Activated naive CD4-positive, alpha-beta T cell treated with anti-CD3 and anti-CD28 coated beads for 36 hours (primary cell): Measurements from ENCODE around the gene MYO9A. TPM values are rescaled to one million over a fixed set of nuclear protein-coding genes. Genes with fewer than 3 reads are reported as not detected.
"Not testable (repeated sequence)": the region's sequence is repeated elsewhere in the genome, so short reads cannot be mapped to it uniquely, and the experiment has no call there.

Experiments used
- CTCF ChIA-PET: fragments of 350-600 bp; sonication (Branson Sonifier 250); formaldehyde crosslinking; loops from one replicate; lab custom pipeline; 2021; ENCODE audit warnings: antibody characterized with exemption; lab: Charles Lee
- DNase-seq: peaks from one replicate; pipeline ENCODE4 v3.0.0-alpha.2; 2020
- H3K27ac Mint-ChIP-seq: one replicate; pipeline ENCODE4 v1.8.0; 2021; ENCODE audit warnings: mild to moderate bottlenecking, mixed read lengths
- H3K27me3 Mint-ChIP-seq: one replicate; pipeline ENCODE4 v1.8.0; 2021; ENCODE audit warnings: low read depth, mixed read lengths
- H3K36me3 Mint-ChIP-seq: one replicate; pipeline ENCODE4 v1.8.0; 2021; ENCODE audit warnings: low read depth, mixed read lengths
- H3K4me1 Mint-ChIP-seq: one replicate; pipeline ENCODE4 v1.8.0; 2021; ENCODE audit warnings: low read depth, mixed read lengths
- H3K4me3 Mint-ChIP-seq: one replicate; pipeline ENCODE4 v1.8.0; 2021; ENCODE audit warnings: mild to moderate bottlenecking, moderate library complexity, mixed read lengths
- H3K9me3 Mint-ChIP-seq: one replicate; pipeline ENCODE4 v1.8.0; 2021; ENCODE audit warnings: mixed read lengths
- intact Hi-C: fragments of 100-400 bp; cut with micrococcal nuclease; formaldehyde crosslinking; loops from one replicate; pipeline ENCODE4 v1.15.1; 2023
- total RNA-seq, 2 experiments: library from RNA; stranded (reverse); gene quantifications; one replicate each; pipeline ENCODE4 v1.2.3, GENCODE V29; 2021

The MYO9A gene
- total RNA-seq, 2 experiments from 2014 or later, result 9.5 to 10.0 TPM

DNA sequence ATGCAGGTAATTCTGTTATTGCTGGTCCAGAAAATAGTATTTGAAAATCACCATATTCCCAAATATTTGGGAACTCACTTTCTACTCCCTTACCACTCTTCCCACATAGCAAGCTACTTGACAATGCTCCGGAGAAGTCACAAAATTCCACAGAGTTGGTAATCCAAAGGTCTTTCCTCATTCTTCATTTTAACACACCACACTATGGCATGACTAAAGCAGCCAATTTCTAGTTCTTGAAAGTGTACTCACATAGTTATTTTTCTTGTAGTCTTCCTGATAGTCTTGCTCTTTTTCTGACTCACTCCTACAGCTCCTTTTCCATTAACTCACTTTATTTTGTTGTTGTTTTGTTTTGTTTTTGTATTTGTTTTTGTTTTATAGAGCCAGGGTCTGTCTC lies 67.2 kb downstream of the MYO9A start:
- no peaks in the 10 kb centered on the region for H3K9me3 Mint-ChIP-seq
- peaks cover 3% of the 10 kb centered on the region for H3K4me1 Mint-ChIP-seq
- no peaks in the 10 kb centered on the region for H3K27me3 Mint-ChIP-seq
- DNase-seq, result no peak
- CTCF ChIA-PET, result no interaction called here
- no peak overlapping the region for H3K4me3 Mint-ChIP-seq
- no peak overlapping the region for H3K27ac Mint-ChIP-seq
- intact Hi-C loops, result no loop called here
- H3K36me3 Mint-ChIP-seq, result peaks cover 9% of the 10 kb centered on the region

- H3K4me3 Mint-ChIP-seq, result no peak overlapping the region
- intact Hi-C loops, result no loop called here
- no peaks in the 10 kb centered on the region for H3K4me1 Mint-ChIP-seq
- no peaks in the 10 kb centered on the region for H3K9me3 Mint-ChIP-seq
- DNase-seq, result no peak
- H3K36me3 Mint-ChIP-seq, result peaks cover 9% of the 10 kb centered on the region
- H3K27me3 Mint-ChIP-seq, result no peaks in the 10 kb centered on the region
- H3K27ac Mint-ChIP-seq, result no peak overlapping the region
- CTCF ChIA-PET, result no interaction called here
Measured at GRCh38 chr15:72047020-72047419, 70.9 kb downstream of the MYO9A start.

GRCh38 chr15:72044956-72045355 lies 73.0 kb downstream of the MYO9A start:
- Mint-ChIP-seq H3K27ac (no peak overlapping the region), H3K9me3 (no peaks in the 10 kb centered on the region), H3K4me3 (no peak overlapping the region), H3K36me3 (peaks cover 13% of the 10 kb centered on the region), H3K27me3 (no peaks in the 10 kb centered on the region), H3K4me1 (no peaks in the 10 kb centered on the region)
- intact Hi-C loops, result no loop called here
- CTCF ChIA-PET, result no interaction called here
- DNase-seq, result no peak

DNA sequence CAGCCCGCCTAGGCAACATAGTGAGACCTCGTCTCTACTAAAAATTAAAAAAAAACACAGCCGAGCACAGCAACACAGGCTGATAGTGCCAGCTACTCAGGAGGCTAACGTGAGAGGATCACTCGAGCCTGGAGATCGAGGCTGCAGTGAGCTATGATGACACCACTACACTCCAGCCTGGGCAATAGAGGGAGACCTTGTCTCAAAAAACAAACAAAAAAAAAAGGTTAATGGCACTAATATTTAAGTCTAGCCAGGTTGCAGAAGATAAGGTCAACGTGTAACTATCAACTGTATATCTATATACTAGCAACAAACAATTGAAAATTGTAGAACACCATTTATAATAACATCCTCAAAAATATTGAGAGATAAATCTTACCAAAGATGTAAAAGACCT lies 75.1 kb downstream of the MYO9A start:
- Mint-ChIP-seq H3K36me3 (peaks cover 22% of the 10 kb centered on the region), H3K27me3 (no peaks in the 10 kb centered on the region), H3K9me3 (peaks cover 4% of the 10 kb centered on the region), H3K4me3 (no peak overlapping the region), H3K4me1 (peaks cover 4% of the 10 kb centered on the region), H3K27ac (no peak overlapping the region)
- CTCF ChIA-PET, result interaction anchor here (0.6 kb wide), 1 partner anchor 9 kb away, joined by 12 read pairs; no protein-coding TSS in a partner anchor
- intact Hi-C loops, result no loop called here
- DNase-seq, result no peak

DNA sequence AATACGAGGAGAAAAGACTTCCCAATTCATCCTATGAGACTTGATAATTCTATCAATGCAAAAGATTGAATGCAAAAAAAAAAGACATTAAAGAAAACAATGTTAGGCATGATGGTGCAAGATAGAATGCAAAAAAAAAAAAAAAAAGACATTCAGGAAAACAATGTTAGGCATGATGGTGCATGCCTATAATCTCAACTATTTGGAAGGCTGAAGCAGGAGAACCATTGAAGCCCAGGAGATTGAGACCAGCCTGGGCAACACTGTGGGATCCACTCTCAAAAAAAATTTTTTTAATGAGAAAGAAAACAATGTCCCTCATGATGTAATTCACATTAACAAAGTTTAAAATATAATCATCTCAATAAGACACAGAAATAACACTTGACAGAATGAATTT lies 75.9 kb downstream of the MYO9A start:
- intact Hi-C loops, result no loop called here
- no peak for DNase-seq
- no peak overlapping the region for H3K4me3 Mint-ChIP-seq
- H3K36me3 Mint-ChIP-seq, result peaks cover 26% of the 10 kb centered on the region
- no peaks in the 10 kb centered on the region for H3K27me3 Mint-ChIP-seq
- CTCF ChIA-PET, result no interaction called here
- H3K27ac Mint-ChIP-seq, result no peak overlapping the region
- H3K4me1 Mint-ChIP-seq, result peaks cover 10% of the 10 kb centered on the region
- H3K9me3 Mint-ChIP-seq, result peaks cover 7% of the 10 kb centered on the region

- CTCF ChIA-PET, result no interaction called here
- Mint-ChIP-seq H3K4me3 (no peak overlapping the region), H3K9me3 (peaks cover 7% of the 10 kb centered on the region), H3K4me1 (peaks cover 10% of the 10 kb centered on the region), H3K36me3 (peaks cover 25% of the 10 kb centered on the region), H3K27me3 (no peaks in the 10 kb centered on the region), H3K27ac (no peak overlapping the region)
- DNase-seq, result no peak
- intact Hi-C loops, result no loop called here
Measured at GRCh38 chr15:72037321-72037720, 80.6 kb downstream of the MYO9A start.

GRCh38 chr15:72034859-72035650 lies 82.9 kb downstream of the MYO9A start:
- H3K36me3 Mint-ChIP-seq, result peaks cover 19% of the 10 kb centered on the region
- H3K4me1 Mint-ChIP-seq, result peaks cover 10% of the 10 kb centered on the region
- no peak overlapping the region for H3K4me3 Mint-ChIP-seq
- no peak for DNase-seq
- H3K27me3 Mint-ChIP-seq, result no peaks in the 10 kb centered on the region
- intact Hi-C loops, result no loop called here
- peaks cover 7% of the 10 kb centered on the region for H3K9me3 Mint-ChIP-seq
- CTCF ChIA-PET, result interaction anchor here (0.6 kb wide), 1 partner anchor 43 kb away, joined by 5 read pairs; no protein-coding TSS in a partner anchor
- no peak overlapping the region for H3K27ac Mint-ChIP-seq

- no peak for DNase-seq
- Mint-ChIP-seq H3K9me3 (peaks cover 7% of the 10 kb centered on the region), H3K4me1 (peaks cover 10% of the 10 kb centered on the region), H3K27ac (no peak overlapping the region), H3K36me3 (peaks cover 17% of the 10 kb centered on the region), H3K27me3 (no peaks in the 10 kb centered on the region), H3K4me3 (no peak overlapping the region)
- CTCF ChIA-PET, result interaction anchor here (1.1 kb wide), 1 partner anchor 8 kb away, joined by 12 read pairs; no protein-coding TSS in a partner anchor
- intact Hi-C loops, result no loop called here
Measured at GRCh38 chr15:72034351-72034750, 83.6 kb downstream of the MYO9A start.

DNA sequence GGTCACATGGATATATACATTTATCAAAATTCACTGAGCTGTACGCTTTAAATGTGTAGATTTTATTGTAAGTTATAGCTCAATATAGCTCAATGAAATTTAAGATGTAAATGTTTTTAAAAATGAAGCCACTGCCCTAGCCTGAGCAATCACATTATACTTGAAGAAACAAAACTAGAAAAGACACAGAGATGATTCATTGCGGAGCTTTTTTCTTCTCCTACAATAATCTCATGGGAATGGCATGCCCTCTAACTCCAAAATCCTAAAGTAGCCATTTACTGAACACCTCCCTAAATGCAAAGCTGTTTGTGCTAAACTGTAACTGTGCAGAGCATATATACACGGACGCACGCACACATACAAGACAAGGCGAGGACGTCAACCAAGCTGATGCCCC lies 84.2 kb downstream of the MYO9A start:
- Mint-ChIP-seq H3K4me1 (peaks cover 10% of the 10 kb centered on the region), H3K4me3 (no peak overlapping the region), H3K9me3 (peaks cover 7% of the 10 kb centered on the region), H3K27ac (no peak overlapping the region), H3K36me3 (peaks cover 17% of the 10 kb centered on the region), H3K27me3 (no peaks in the 10 kb centered on the region)
- DNase-seq, result no peak
- intact Hi-C loops, result no loop called here
- CTCF ChIA-PET, result interaction anchor here (0.6 to 1.1 kb wide), 2 partner anchors 9 to 78 kb away, joined by 3 to 12 read pairs; no protein-coding TSS in a partner anchor

DNA sequence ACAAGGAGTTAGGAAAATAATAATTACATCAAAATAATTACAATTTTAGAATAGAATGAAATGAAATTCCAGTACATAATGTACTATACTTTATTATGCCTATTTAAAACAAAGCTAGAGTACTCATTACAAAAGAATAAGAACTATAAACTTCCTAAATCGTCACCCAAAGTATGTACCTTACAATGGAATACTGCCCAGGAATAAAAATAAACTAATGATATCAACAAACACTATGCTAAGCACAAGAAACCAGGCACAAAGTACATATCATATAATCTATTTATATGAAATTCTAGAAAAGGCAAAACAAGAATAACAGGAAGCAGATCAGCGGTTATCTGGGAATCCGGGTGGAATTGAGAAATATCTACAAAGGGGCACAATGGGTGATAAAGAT lies 84.7 kb downstream of the MYO9A start:
- H3K36me3 Mint-ChIP-seq, result peaks cover 14% of the 10 kb centered on the region
- H3K4me1 Mint-ChIP-seq, result peaks cover 10% of the 10 kb centered on the region
- H3K4me3 Mint-ChIP-seq, result no peak overlapping the region
- peaks cover 4% of the 10 kb centered on the region for H3K9me3 Mint-ChIP-seq
- intact Hi-C loops, result no loop called here
- no peak overlapping the region for H3K27ac Mint-ChIP-seq
- DNase-seq, result no peak
- H3K27me3 Mint-ChIP-seq, result no peaks in the 10 kb centered on the region
- CTCF ChIA-PET, result interaction anchor here (0.6 to 1.1 kb wide), 2 partner anchors 9 to 78 kb away, joined by 3 to 12 read pairs; no protein-coding TSS in a partner anchor

- CTCF ChIA-PET, result interaction anchor here (0.6 kb wide), 1 partner anchor 39 kb away, joined by 3 read pairs; no protein-coding TSS in a partner anchor
- intact Hi-C loops, result no loop called here
- no peak overlapping the region for H3K4me3 Mint-ChIP-seq
- H3K27me3 Mint-ChIP-seq, result no peaks in the 10 kb centered on the region
- peaks cover 1% of the 10 kb centered on the region for H3K9me3 Mint-ChIP-seq
- H3K27ac Mint-ChIP-seq, result no peak overlapping the region
- H3K36me3 Mint-ChIP-seq, result peaks cover 13% of the 10 kb centered on the region
- H3K4me1 Mint-ChIP-seq, result no peaks in the 10 kb centered on the region
- DNase-seq, result no peak
Measured at GRCh38 chr15:72021604-72022003, 96.3 kb downstream of the MYO9A start.

DNA sequence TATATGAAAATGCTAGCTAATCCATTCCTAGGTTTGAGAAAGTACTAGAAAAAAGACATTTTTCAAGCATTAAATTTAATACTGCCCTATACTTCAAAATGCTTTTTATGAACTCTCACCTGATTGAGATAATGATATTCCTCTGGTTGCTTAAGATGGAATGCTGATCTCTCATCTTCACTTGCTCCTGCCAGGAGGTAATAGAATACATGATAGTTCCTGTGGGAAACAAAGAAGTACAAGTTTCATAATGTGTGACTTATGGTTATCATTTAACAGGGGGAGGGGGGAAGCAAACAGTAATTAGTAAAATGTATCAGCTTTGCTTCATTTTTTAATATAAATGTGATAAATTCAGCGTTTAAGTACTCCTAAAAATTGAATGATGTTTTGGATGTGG lies 97.2 kb downstream of the MYO9A start:
- Mint-ChIP-seq H3K4me3 (no peak overlapping the region), H3K27me3 (no peaks in the 10 kb centered on the region), H3K36me3 (peaks cover 14% of the 10 kb centered on the region), H3K9me3 (peaks cover 1% of the 10 kb centered on the region), H3K4me1 (no peaks in the 10 kb centered on the region), H3K27ac (no peak overlapping the region)
- CTCF ChIA-PET, result interaction anchor here (0.8 kb wide), 1 partner anchor 143 kb away, joined by 3 read pairs; no protein-coding TSS in a partner anchor
- intact Hi-C loops, result no loop called here
- DNase-seq, result no peak

- H3K9me3 Mint-ChIP-seq, intact Hi-C loops, DNase-seq, H3K4me3 Mint-ChIP-seq, H3K27me3 Mint-ChIP-seq, H3K36me3 Mint-ChIP-seq, H3K27ac Mint-ChIP-seq, H3K4me1 Mint-ChIP-seq, CTCF ChIA-PET: not testable (repeated sequence)
Measured at GRCh38 chr15:72014555-72014954, 103.4 kb downstream of the MYO9A start.
